Measurements from ENCODE around the gene PRKRIP1.
"Not testable (repeated sequence)": the region's sequence is repeated elsewhere in the genome, so short reads cannot be mapped to it uniquely, and the experiment has no call there.

Gene PRKRIP1

GRCh38 chr7:102431617-102432298 lies 35.6 kb downstream of the PRKRIP1 start:
- peak in 1 of 2 donors; percentile 36 for DNase-seq

GRCh38 chr7:102432442-102433218 lies 36.5 kb downstream of the PRKRIP1 start:
- DNase-seq: no peak

DNA sequence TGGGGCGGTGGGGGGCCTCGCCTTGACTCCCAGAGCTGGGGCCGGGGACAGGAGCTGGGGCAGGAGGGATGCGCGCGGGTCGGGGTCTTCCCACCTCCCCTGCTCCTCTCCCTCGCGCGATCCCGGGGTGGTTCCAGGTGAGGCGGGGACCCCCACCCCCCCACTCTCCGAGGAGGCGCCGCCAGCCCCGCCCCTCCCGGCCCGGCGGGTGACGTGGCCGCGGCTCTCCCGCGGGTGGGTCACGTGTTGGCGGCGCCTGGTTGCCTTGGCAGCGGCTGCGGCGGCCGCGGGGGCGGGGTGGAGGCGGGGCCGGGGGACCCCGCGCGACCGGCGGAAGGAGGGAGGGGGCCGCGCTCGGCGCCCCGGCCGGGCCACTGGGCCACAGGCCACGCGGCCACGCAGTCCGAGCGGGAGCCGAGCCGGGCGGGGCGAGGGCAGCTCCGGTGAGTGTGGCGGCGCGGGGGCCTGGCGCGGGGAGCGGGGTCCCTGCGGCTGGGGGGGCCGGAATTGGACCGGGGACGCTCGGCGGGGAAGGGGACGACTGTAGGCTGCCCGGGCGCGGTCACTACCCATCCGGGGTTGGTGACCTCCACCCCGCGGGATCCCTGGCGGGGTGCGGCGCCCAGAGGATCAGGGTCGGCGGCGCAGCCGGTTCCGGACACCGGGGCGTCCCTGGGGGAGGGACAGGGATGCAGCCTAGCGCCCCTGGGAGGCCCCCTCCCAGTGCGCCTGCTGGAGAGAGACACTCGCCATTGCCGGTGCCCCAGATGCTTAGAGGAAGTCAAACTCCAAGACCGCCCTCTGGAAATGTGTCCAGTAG lies 37.3 kb downstream of the PRKRIP1 start, which contains the start of gene ORAI2:
Gene ORAI2, plus strand, starts transcription at position 357 of the 820 bp plus-strand sequence. CDS start 5,382 bp downstream, outside the sequence.
- peak; percentile 40 to 73 for DNase-seq

- DNase-seq: no peak
Measured at GRCh38 chr7:102434039-102434486, 37.9 kb downstream of the PRKRIP1 start.

GRCh38 chr7:102436118-102436517 lies 40.0 kb downstream of the PRKRIP1 start:
- DNase-seq: no peak

DNA sequence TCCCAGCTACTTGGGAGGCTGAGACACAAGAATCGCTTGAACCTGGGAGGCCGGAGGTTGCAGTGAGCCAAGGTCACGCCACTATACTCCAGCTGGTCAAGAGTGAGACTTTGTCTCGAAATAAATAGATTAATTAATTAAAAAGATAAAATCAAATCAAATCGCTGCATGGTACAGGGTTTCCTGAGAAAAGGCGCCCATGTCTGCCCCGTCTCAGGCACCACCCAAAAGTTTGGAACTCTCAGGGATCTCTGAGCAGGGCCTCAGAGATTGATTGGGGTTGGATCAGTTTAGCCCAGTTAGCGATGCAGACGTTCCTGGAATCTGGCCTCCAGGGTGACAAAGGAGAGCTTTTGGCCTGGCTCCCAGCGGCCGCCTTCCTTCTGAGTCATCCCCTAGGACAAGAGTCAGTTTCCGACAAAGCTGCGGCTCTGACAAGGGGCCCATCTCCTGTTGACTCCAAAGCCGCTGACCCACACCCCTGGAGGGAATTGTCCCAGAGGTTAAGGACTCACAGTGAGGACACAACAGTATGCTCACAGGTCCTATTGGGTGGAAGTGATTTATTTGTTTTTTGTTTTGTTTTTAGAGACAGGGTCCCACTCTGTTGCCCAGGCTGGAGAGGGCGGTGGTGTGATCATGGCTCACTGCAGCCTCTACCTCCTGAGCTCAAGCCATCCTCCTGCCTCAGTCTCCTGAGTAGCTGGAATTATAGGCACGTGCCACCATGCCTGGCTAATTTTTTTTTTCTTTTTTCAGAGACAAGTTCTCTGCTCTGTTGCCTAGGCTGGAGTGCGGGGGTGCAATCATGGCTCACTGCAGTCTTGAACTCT lies 44.0 kb downstream of the PRKRIP1 start:
- DNase-seq: no peak

- DNase-seq: no peak
Measured at GRCh38 chr7:102444961-102445673, 49.0 kb downstream of the PRKRIP1 start.

GRCh38 chr7:102445674-102446071 lies 49.5 kb downstream of the PRKRIP1 start:
- DNase-seq: no peak

- DNase-seq: no peak
Measured at GRCh38 chr7:102446387-102447156, 50.4 kb downstream of the PRKRIP1 start.

DNA sequence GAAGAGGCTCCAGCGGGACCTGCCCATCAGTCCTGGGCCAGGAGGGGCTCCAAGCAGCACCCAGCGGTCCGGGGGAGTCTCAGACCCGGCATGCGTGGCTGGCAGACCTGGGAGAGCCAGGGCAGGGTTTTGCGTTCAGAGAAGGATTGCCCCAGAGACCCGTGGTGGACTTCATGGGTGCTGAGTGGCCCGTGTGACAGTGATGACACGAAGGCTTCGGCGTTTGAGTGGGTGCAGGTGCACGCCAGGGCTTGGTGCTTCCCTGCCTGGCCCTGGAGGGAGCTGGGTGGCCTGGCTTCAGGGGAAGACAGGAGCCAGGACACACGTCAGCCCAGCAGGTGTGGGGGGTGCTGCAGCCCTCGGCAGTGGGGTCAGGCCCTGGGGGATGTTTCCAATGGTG lies 51.1 kb downstream of the PRKRIP1 start:
- DNase-seq: no peak

DNA sequence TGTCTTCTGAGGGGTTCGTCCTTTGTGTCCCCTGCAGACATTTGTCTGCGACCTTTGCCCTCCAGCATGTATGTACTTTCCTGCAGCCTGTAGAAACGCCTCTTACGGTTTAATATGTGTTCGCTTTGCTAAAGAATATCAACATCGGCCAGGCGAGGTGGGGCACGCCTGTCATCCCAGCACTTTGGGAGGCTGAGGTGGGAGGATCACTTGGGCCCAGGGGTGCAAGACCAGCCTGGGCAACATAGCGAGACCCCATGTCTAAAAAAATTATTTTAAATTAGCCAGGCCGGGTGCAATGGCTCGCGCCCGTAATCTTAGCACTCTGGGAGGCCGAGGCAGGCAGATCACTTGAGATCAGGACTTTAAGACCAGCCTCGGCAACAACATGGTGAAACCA lies 53.0 kb downstream of the PRKRIP1 start:
- DNase-seq: no peak

DNA sequence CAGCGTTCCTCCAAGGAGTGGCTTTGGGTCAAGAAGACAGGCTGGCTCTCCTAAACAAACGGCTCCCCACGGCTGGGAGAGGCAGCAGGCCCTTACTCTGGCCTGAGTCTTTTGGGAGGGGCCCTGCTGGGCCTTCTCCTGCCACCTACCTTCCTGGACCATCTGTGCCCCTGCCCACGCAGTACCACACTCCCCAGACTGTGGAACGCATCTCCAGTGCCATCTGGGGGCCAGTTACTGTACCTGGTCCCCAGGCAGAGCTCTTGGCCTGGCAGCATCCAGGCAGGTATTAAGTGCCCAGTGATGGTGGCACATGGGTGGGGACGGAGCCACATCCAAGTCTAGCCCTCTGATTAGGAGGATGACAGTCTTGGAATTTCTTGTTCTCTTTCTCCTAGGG lies 54.1 kb downstream of the PRKRIP1 start:
- DNase-seq: peak; percentile 30 to 58

DNA sequence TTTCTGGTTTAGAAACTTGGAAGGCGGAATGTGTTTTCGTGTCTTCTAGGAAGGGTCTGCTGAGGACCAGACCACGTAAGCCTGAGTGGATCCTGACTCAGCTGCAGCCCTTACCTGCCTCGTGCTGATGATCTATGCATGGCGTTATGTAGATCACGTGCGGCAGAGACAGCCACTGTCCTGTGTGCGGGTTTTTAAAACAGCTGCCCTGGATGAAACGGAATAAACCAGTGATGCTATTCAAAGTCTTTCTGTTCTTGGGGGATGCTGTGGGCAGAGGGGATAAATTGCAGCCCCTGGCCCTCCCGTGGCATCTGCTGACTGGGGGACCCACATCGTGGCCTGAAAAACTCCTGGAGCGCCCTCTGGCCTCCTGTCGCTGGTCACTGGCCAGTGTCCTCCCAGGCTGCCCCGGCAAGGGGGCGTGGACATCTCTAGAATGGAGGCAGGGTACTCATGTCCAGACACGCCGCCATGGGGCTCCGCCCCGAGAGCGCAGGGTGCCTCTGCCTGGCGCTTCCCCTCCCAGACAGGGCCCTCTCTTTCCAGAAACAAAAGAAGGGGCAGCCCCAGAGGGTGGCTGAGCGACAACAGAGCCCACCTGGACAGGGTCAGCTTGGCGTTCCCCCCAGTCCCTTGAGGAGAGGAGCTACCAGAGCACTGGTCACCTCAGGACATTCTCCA lies 55.4 kb downstream of the PRKRIP1 start:
- no peak for DNase-seq

GRCh38 chr7:102452451-102452850 lies 56.3 kb downstream of the PRKRIP1 start:
- no peak for DNase-seq

DNA sequence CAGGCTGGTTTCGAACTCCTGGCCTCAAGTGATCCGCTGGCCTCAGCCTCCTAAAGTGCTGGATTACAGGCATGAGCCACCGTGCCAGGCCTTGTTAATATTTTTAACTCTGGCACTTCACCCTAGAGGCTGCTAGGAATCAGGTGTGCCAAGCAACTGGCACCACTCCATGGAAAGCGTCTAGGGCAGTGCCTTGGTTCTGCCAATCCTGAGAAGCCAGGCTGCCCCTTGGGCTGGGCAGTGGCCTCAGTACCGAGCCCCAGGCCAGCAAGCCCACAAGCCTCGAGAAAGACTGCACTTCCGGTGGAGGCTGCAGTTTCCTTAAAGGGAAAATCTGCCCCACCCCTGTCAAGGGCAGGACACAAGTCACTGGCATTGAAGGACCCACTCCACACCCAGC lies 57.2 kb downstream of the PRKRIP1 start:
- no peak for DNase-seq

GRCh38 chr7:102454468-102454867 lies 58.3 kb downstream of the PRKRIP1 start:
- DNase-seq: peak; percentile 32 to 74

DNA sequence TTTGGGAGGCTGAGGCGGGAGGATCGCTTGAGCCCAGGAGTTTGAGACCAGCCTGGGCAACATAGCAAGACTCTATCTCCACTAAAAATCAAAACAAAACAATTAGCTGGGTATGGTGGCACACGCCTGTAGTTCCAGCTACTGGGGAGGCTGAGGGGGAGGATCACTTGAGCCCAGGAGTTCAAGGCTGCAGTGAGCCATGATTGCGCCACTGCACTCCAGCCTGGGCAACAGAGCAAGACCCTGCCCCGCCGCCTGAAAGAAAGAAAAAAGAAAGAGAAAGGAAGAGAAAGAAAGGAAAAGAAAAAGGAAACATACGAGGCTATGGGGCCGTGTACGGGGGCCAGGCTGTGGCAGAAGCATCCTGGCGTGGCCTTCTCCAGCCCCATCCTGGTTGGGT lies 58.8 kb downstream of the PRKRIP1 start:
- DNase-seq: not testable (repeated sequence)

GRCh38 chr7:102455596-102455995 lies 59.4 kb downstream of the PRKRIP1 start:
- DNase-seq: no peak

DNA sequence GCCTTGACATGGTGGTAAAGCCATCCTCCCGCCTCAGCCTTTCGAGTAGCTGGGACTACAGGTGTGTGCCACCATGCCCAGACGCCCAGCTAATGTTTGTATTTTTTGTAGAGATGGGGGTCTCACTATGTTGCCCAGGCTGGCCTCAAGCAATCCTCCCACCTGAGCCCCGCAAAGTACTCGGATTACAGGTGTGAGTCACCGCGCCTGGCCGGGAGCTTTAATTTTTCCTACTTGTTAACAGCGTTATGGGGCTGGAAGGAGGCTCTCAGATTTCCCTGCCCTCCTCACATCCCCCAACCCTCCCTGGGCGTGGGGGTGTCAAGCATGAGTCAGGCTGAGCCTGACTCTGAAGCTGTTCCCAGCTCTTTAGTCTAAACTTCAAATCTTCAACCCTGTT lies 60.2 kb downstream of the PRKRIP1 start:
- no peak for DNase-seq

DNA sequence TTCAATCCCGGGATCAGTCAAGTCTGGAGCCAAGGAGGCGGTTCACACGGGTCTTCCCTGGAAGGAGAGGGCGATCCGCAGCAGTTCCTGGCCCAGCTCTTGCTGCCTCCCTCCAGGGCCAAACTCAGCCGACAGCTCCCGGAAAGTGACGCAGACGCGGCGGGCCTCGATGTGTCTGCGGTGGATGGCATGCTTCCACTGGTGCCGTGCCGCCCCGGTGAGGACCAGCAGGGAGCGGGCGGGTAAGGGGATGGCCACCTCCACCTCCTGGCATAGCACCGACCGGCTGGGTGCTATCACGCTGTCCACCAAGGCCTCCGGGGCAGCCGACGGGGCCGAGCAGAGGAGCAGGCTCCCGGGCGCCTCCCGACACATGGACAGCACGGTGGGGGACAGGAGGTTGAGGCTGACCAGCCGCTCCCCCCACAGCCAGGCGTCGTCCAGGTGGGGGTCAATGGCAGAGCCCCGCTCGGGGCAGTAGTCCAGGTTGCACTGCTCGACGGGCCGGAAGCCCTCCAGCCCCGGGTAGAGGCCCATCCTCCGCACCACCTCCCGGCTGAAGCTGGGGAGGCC lies 61.3 kb downstream of the PRKRIP1 start:
- no peak for DNase-seq

Measured in inflammatory macrophage (primary cell).